GM12874 (cell line): ENCODE data around the gene FANCI.

Experiments used
- TF ChIP-seq, protein P1 (sequence below): IDR thresholded peaks from 2 replicates; pipeline ENCODE4 v1.5.1; 2011; ENCODE audit warnings: low read depth, mild to moderate bottlenecking, control low read depth, low read length, moderate library complexity; ENCODE audit not compliant: insufficient read depth

The FANCI gene

DNA sequence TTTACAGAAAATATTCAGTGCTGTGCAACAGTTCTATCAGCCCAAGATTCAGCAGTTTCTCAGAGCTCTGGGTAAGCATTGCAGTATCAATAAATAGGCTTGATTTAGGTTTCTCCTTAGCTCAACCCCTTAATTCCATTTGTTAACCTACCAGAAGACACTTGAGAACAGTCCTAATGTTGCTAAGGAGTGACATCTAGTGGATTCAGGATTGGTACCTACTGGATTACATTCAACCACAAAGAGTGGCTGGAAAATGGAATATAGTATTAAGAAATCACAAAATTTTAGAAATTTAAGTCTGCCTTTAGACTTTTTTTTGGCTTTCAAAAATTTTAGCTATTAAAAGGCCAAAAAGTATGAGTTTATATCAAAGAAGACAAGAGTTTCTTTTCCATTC is 56.1 kb downstream of the FANCI start:
- TF ChIP-seq, protein P1, sequence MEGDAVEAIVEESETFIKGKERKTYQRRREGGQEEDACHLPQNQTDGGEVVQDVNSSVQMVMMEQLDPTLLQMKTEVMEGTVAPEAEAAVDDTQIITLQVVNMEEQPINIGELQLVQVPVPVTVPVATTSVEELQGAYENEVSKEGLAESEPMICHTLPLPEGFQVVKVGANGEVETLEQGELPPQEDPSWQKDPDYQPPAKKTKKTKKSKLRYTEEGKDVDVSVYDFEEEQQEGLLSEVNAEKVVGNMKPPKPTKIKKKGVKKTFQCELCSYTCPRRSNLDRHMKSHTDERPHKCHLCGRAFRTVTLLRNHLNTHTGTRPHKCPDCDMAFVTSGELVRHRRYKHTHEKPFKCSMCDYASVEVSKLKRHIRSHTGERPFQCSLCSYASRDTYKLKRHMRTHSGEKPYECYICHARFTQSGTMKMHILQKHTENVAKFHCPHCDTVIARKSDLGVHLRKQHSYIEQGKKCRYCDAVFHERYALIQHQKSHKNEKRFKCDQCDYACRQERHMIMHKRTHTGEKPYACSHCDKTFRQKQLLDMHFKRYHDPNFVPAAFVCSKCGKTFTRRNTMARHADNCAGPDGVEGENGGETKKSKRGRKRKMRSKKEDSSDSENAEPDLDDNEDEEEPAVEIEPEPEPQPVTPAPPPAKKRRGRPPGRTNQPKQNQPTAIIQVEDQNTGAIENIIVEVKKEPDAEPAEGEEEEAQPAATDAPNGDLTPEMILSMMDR: no peak

DNA sequence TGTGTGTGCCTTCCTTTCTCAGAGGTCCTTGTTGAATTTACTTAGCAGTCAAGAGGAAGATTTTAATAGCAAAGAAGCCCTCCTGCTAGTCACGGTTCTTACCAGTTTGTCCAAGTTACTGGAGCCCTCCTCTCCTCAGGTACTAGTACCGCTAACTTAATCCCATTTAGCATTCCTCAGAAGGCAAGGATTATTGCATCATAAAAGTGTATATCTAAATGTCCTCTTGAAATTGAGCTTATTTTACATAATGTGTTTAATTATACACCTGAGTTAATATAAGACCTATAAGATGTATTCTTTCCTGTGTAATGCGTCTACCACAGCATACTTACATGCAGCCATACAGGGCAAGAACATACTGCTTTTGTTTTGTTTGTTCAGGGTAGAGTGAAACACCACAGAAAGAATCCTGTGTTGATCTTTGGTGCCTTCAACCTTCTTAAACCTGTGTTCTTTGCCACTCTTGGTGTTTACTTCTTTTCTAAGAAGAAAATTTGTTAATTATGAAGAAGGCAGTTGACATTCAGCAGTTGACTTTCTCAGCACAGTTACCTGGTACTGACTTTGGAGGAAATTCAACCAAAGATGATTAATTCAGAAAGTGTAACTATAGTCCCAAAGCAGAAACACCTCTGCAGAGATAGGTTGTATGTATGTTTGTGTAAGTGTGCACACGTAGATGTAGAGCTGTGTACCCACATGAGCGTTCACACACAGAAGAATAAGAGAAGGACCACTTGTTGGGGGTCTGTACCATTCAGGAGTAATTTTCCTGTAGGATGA is 57.7 kb downstream of the FANCI start:
- TF ChIP-seq, protein P1: no peak

DNA sequence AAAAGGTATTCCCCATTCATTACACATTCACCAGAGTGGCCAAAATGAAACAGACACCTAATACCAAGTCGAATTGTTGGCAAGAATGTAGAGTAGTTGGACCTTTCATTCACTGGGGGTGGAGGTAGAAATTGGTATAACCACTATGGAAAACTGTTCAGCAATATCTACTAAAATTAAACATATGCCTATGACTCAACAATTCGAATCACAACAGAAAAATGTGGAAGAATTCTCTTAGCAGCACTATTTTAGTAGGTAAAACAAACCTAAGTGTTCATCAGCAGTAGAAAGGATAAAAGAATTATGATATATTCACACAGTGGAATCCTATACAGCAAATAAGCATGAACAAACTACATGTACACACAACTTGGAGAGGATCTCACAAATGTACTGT is 60.2 kb downstream of the FANCI start:
- TF ChIP-seq, protein P1: no peak

GRCh38 chr15:89305395-89305794 is 61.6 kb downstream of the FANCI start:
- TF ChIP-seq, protein P1: no peak

DNA sequence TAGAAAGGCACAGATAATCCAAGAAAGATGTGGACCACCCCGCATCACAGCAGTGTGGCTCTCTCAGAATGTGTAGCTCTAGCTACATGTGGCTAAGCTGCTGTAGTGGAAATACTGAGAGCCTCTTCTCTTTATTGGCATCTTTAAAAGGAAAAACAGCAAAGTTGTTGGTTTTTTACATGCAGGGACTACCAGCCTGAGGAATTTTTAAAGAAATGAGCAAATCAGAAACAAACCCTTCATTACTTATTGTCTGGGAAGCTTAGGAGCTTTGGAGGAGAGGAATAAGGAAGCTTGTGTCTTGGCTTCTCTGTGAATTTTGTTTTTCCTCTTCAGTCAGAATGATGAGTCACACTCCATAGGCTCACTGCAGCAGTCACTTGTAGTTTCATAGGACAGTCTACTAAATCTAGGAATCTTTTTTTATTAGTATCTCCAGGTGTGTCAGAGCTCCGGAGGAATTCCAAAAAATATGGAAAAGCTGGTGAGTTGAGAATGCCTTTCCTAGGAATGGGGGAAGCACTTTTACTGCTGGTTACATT is 63.3 kb downstream of the FANCI start:
- TF ChIP-seq, protein P1: no peak

- TF ChIP-seq, protein P1: no peak
Observed at GRCh38 chr15:89307791-89308190, 64.0 kb downstream of the FANCI start.

GRCh38 chr15:89308236-89308635 is 64.5 kb downstream of the FANCI start:
- TF ChIP-seq, protein P1: no peak
